Measurements from ENCODE around the gene MARCHF4. TPM values are rescaled to one million over a fixed set of nuclear protein-coding genes. Genes with fewer than 3 reads are reported as not detected.

MARCHF4 gene
- total RNA-seq, 1 experiment from 2014 or later, result not detected

GRCh38 chr2:216339456-216340279, 32.6 kb downstream of the MARCHF4 start:
- H3K4me3 ChIP-seq (replicated peaks in 1 of 2; ENCODE audit: low read depth in 1 of 2, low read length in 2 of 2), result no peak overlapping the region
- H3K4me1 ChIP-seq (ENCODE audit: control insufficient read depth in 1 of 2, insufficient read depth in 2 of 2, low read length in 2 of 2), result peaks cover 0 to 8% of the 10 kb centered on the region in 2 experiments; a peak in 1 of 4 replicates
- ChIA-PET RAD21 (ENCODE audit: low non-redundant PET in 1 of 2, low total read pairs in 2 of 2, uncharacterized antibody in 2 of 2, unreplicated experiment in 2 of 2) (no interaction called here), POLR2A (no interaction called here), CTCF (no interaction called here)
- no peaks in the 10 kb centered on the region for H3K36me3 ChIP-seq (ENCODE audit: control insufficient read depth in 1 of 2, insufficient read depth in 2 of 2, low read length in 2 of 2)
- no peaks in the 10 kb centered on the region; the same call in 1 of the 2 replicates for H3K9me2 ChIP-seq (ENCODE audit: insufficient read depth)
- peaks cover 14% of the 10 kb centered on the region; the same call in 1 of the 2 replicates for H3K27me3 ChIP-seq (ENCODE audit: insufficient read depth, low read length)
- no peak overlapping the region for H3K27ac ChIP-seq (ENCODE audit: low read depth, low read length)
- no peaks in the 10 kb centered on the region for H4K20me1 ChIP-seq (ENCODE audit: insufficient read depth)
- ATAC-seq (peak; percentile 55), DNase-seq (ENCODE audit: low read depth, low spot score) (no peak)
- peak overlapping the region; percentile 36; the same call in 1 of the 2 replicates for H3K4me2 ChIP-seq (ENCODE audit: low read length)
- no peak for TF ChIP-seq ZFX (IDR thresholded peaks at IDR 0.05)
- TF ChIP-seq EGR1 (IDR thresholded peaks at IDR 0.05; ENCODE audit: low read depth), result no peak
- no peak for TF ChIP-seq REST (IDR thresholded peaks at IDR 0.05; ENCODE audit: low read depth)
- no peak for TF ChIP-seq ELF1 (IDR thresholded peaks at IDR 0.05; ENCODE audit: borderline replicate concordance, low read depth)
- no peak for TF ChIP-seq CTCF (IDR thresholded peaks at IDR 0.05 in 2 of 3, conservative IDR thresholded peaks at IDR 0.05 in 1 of 3; ENCODE audit: borderline replicate concordance in 1 of 3, insufficient read depth in 1 of 3, low read depth in 2 of 3, low read length in 2 of 3)
- no peak for TF ChIP-seq MAX (IDR thresholded peaks at IDR 0.05)
- TF ChIP-seq POLR2A (IDR thresholded peaks at IDR 0.05; ENCODE audit: borderline replicate concordance, extremely low read depth, insufficient read depth, insufficient read length), result no peak
- intact Hi-C loops (cut with micrococcal nuclease), result no loop called here
- H3K9ac ChIP-seq (ENCODE audit: low read length), result no peak overlapping the region
- no TSS peak for BruUV-seq (replicated peaks)
- H3K9me3 ChIP-seq (ENCODE audit: control insufficient read depth in 1 of 2, insufficient read depth in 1 of 2, low read depth in 1 of 2, low read length in 2 of 2), result no peaks in the 10 kb centered on the region
- no peaks in the 10 kb centered on the region for H3K79me2 ChIP-seq (ENCODE audit: insufficient read depth, low read length)
- H2AFZ ChIP-seq (ENCODE audit: low read depth, low read length, poor library complexity, severe bottlenecking), result peak overlapping the region; percentile 66

Data from HCT116 (cell line).